ENCODE data around the gene ZFP92. TPM values are rescaled to one million over a fixed set of nuclear protein-coding genes. Genes with fewer than 3 reads are reported as not detected.
A peak's percentile ranks its signal among the peaks of the same experiment; 100 is the strongest.

ZFP92 gene
- total RNA-seq, 1 donor from 2014 or later: 0.25 TPM

DNA sequence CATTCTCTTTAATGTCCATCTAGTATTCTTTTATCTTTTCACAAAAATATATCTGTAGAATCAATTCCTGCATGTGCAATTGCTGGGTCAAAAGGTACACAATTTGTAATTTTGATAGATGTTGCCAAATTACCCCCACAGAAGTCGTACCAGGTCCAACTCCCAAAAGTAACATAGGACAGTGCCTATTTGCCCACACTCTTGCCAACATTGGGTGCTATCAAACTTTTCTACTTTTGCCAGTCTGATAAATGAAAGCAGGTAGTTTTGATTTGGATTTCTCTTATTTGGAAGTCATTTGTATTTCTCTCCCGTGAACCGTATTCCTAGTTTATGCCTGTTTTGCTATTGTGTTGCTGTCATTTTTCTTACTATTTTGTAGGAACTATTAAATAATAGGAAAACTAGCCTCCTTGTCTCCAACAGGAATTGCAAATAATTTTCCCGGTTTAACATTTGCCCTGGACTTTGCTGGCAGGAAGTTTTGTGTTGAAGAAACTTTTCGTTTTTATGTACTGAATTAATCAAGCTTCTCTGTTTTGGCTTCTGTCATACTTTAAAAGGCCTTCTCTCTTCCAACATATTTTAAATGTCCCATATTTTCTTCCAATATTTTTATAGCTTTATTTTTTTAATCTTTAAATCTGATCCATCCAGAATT lies 44.3 kb upstream of the ZFP92 start:
- Histone ChIP-seq H3K36me3 (no peaks in the 10 kb centered on the region), H3K4me3 (no peak overlapping the region), H3K4me1 (no peaks in the 10 kb centered on the region), H3K9me3 (no peaks in the 10 kb centered on the region), H3K27ac (no peak overlapping the region), H3K27me3 (no peaks in the 10 kb centered on the region)
- DNase-seq (ENCODE audit: extremely low spot score in 2 of 2): no peak
- no peak for TF ChIP-seq POLR2AphosphoS5 (IDR thresholded peaks at IDR 0.05; ENCODE audit: insufficient read depth in 1 of 2, low read depth in 1 of 2)
- TF ChIP-seq POLR2A (IDR thresholded peaks at IDR 0.05): no peak
- TF ChIP-seq CTCF (IDR thresholded peaks at IDR 0.05): no peak
- intact Hi-C loops (cut with DNase I): no loop called here

GRCh38 chrX:153370293-153371055 lies 40.8 kb upstream of the ZFP92 start:
- no peak for TF ChIP-seq POLR2A (IDR thresholded peaks at IDR 0.05)
- TF ChIP-seq POLR2AphosphoS5 (IDR thresholded peaks at IDR 0.05; ENCODE audit: insufficient read depth in 1 of 2, low read depth in 1 of 2): no peak
- no peak for TF ChIP-seq CTCF (IDR thresholded peaks at IDR 0.05)
- H3K4me1 ChIP-seq: no peaks in the 10 kb centered on the region
- H3K9me3 ChIP-seq: no peaks in the 10 kb centered on the region
- DNase-seq (ENCODE audit: extremely low spot score in 2 of 2): peak in 1 of 2 donors; percentile 28
- intact Hi-C loops (cut with DNase I): no loop called here
- H3K4me3 ChIP-seq: no peak overlapping the region
- no peaks in the 10 kb centered on the region for H3K27me3 ChIP-seq
- no peaks in the 10 kb centered on the region for H3K36me3 ChIP-seq
- no peak overlapping the region for H3K27ac ChIP-seq

DNA sequence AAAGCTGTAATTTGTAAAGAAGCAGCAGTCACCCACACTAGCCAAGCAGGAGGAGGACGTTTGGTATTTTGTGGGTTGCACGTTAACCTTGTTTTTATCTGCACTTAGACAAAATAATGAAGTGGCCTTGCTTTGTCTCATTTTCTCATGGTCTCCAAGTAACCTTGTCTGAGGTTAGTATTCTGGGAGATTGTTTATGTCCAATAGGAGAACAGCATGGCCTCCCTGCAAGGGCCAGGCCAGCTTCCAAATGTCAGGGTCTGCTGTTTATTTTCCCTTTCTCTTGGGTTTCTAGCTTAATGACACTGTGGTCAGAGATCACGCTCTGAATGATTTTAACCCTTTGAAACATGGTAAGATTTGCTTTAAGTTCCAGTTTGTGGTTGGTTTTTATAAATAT lies 40.0 kb upstream of the ZFP92 start:
- no peak for TF ChIP-seq POLR2AphosphoS5 (IDR thresholded peaks at IDR 0.05; ENCODE audit: insufficient read depth in 1 of 2, low read depth in 1 of 2)
- TF ChIP-seq CTCF (IDR thresholded peaks at IDR 0.05): no peak
- no peak for TF ChIP-seq POLR2A (IDR thresholded peaks at IDR 0.05)
- Histone ChIP-seq H3K4me3 (no peak overlapping the region), H3K27ac (no peak overlapping the region), H3K36me3 (no peaks in the 10 kb centered on the region), H3K4me1 (no peaks in the 10 kb centered on the region), H3K9me3 (no peaks in the 10 kb centered on the region), H3K27me3 (no peaks in the 10 kb centered on the region)
- peak in 1 of 2 donors; percentile 12 for DNase-seq (ENCODE audit: extremely low spot score in 2 of 2)
- intact Hi-C loops (cut with DNase I): no loop called here

GRCh38 chrX:153372949-153373348 lies 38.3 kb upstream of the ZFP92 start:
- Histone ChIP-seq H3K4me3 (no peak overlapping the region), H3K27ac (no peak overlapping the region), H3K27me3 (no peaks in the 10 kb centered on the region), H3K4me1 (no peaks in the 10 kb centered on the region), H3K36me3 (no peaks in the 10 kb centered on the region), H3K9me3 (no peaks in the 10 kb centered on the region)
- DNase-seq (ENCODE audit: extremely low spot score in 2 of 2): peak in 1 of 2 donors; percentile 74
- TF ChIP-seq CTCF (IDR thresholded peaks at IDR 0.05) (no peak), POLR2A (IDR thresholded peaks at IDR 0.05) (no peak), POLR2AphosphoS5 (IDR thresholded peaks at IDR 0.05; ENCODE audit: insufficient read depth in 1 of 2, low read depth in 1 of 2) (no peak)
- intact Hi-C loops (cut with DNase I): no loop called here

DNA sequence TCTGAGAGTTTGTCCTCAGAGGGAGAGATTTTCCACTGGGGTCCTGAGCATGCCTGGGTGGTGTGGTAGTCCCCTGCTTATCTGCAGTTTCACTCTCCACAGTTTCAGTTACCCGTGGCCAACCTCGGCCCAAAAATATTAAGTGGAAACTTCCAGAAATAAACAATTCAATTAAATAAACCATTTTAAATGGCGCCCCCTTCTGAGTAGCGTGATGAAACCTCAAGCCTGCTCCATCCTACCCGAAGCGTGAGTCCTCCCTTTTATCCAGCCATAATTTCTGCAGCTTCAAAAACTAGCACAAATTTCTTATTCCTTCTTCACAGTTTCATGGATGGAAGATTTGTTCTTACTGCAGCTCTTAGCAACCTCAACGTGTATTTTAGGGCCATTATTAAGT lies 36.8 kb upstream of the ZFP92 start:
- H3K27ac ChIP-seq: no peak overlapping the region
- TF ChIP-seq POLR2AphosphoS5 (IDR thresholded peaks at IDR 0.05; ENCODE audit: insufficient read depth in 1 of 2, low read depth in 1 of 2) (no peak), POLR2A (IDR thresholded peaks at IDR 0.05) (no peak)
- no peaks in the 10 kb centered on the region for H3K9me3 ChIP-seq
- no peaks in the 10 kb centered on the region for H3K27me3 ChIP-seq
- no peaks in the 10 kb centered on the region for H3K4me1 ChIP-seq
- DNase-seq (ENCODE audit: extremely low spot score in 2 of 2): peak in 1 of 2 donors; percentile 9
- H3K36me3 ChIP-seq: no peaks in the 10 kb centered on the region
- intact Hi-C loops (cut with DNase I): no loop called here
- H3K4me3 ChIP-seq: no peak overlapping the region
